Measurements from ENCODE around the gene CASZ1. TPM values are rescaled to one million over a fixed set of nuclear protein-coding genes. Genes with fewer than 3 reads are reported as not detected.

CASZ1 gene
- total RNA-seq, 4 donors from 2014 or later: 21.9 to 60.2 (median 29.6) TPM

DNA sequence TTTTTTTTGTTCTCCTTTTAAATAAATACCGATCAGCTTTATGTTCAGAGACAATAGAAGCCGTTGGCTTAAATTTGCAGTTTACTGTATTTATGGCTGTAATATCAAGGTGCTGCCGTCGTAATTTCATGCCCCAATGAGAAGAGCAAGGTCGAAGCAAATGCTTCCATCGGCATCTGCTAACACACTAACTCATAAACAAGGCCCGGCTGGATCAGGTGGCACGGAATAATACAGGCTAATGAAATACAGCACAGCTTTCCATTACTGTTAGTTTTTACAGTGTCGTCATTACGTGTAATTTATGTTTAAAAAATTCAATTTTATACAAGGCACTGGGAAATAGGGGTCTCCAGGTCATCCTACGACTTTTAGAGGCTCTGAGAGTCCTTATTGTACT, 202.7 kb downstream of the CASZ1 start:
- TF ChIP-seq, protein P1, sequence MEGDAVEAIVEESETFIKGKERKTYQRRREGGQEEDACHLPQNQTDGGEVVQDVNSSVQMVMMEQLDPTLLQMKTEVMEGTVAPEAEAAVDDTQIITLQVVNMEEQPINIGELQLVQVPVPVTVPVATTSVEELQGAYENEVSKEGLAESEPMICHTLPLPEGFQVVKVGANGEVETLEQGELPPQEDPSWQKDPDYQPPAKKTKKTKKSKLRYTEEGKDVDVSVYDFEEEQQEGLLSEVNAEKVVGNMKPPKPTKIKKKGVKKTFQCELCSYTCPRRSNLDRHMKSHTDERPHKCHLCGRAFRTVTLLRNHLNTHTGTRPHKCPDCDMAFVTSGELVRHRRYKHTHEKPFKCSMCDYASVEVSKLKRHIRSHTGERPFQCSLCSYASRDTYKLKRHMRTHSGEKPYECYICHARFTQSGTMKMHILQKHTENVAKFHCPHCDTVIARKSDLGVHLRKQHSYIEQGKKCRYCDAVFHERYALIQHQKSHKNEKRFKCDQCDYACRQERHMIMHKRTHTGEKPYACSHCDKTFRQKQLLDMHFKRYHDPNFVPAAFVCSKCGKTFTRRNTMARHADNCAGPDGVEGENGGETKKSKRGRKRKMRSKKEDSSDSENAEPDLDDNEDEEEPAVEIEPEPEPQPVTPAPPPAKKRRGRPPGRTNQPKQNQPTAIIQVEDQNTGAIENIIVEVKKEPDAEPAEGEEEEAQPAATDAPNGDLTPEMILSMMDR (IDR thresholded peaks at IDR 0.05): no peak
- no peak for TF ChIP-seq POLR2A (IDR thresholded peaks at IDR 0.05; ENCODE audit: low read depth)
- peaks cover 0 to 27% (median 15%) of the 10 kb centered on the region in 4 donors for H3K4me1 ChIP-seq
- intact Hi-C loops (cut with DNase I): no loop called here
- no peak overlapping the region for H3K4me3 ChIP-seq
- DNase-seq (ENCODE audit: extremely low spot score): no peak
- H3K27me3 ChIP-seq: no peaks in the 10 kb centered on the region
- H3K9me3 ChIP-seq: no peaks in the 10 kb centered on the region
- H3K27ac ChIP-seq (replicated peaks in 1 of 4): no peak overlapping the region
- WGBS: 85% methylated on average over 11 of the region's 11 CpGs
- no peaks in the 10 kb centered on the region for H3K36me3 ChIP-seq

DNA sequence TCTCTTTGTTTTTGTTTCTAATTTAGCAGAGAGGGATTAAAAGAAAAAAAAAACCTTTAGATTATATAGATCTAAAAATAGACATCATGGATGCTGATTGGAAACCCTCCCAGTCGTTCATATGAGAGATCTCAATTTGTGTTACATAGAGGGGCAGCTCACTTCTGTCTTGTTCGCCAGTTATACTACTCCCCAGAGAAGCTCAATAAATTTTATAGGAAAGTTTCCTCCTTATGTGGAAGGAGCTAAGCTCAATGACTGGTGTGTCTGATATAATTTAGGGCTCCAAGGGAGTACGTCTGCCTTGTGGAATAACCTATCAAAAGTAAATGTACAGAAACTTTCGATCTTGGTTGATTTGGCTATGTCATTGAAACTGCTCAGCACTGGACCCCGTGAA, 204.1 kb downstream of the CASZ1 start:
- H3K4me1 ChIP-seq: peaks cover 0 to 27% (median 15%) of the 10 kb centered on the region in 4 donors
- H3K27me3 ChIP-seq: no peaks in the 10 kb centered on the region
- H3K9me3 ChIP-seq: no peaks in the 10 kb centered on the region
- DNase-seq (ENCODE audit: extremely low spot score): no peak
- H3K27ac ChIP-seq (replicated peaks in 1 of 4): peak overlapping the region in 2 of 4 donors; percentile 26 to 42
- 51% methylated on average over 5 of the region's 5 CpGs for WGBS
- H3K4me3 ChIP-seq: no peak overlapping the region
- TF ChIP-seq POLR2A (IDR thresholded peaks at IDR 0.05; ENCODE audit: low read depth): no peak
- no peak for TF ChIP-seq POLR2AphosphoS5 (IDR thresholded peaks at IDR 0.05)
- no peak for TF ChIP-seq EP300 (IDR thresholded peaks at IDR 0.05)
- TF ChIP-seq, protein P1 (IDR thresholded peaks at IDR 0.05): no peak
- no peaks in the 10 kb centered on the region for H3K36me3 ChIP-seq
- intact Hi-C loops (cut with DNase I): no loop called here

DNA sequence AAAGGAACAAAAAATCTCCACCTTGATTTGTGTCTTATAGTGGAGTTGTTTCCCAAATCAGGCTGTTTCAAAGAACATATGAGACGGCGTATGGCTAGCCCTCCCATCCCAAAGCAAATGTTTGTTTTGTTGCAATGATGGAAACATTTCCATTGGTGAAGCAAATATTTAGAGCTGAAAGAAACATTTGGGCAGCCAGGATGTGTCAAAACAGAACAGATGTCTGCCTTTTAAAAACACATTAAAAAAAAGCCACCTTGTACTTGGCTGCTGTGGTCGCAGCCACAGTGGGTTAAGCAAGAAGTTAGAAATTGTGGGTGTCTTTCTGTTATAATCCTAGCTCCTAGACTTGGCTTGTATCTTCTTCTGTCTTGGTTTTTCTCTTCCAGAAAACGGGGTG, 205.4 kb downstream of the CASZ1 start:
- intact Hi-C loops (cut with DNase I): no loop called here
- no peak overlapping the region for H3K4me3 ChIP-seq

DNA sequence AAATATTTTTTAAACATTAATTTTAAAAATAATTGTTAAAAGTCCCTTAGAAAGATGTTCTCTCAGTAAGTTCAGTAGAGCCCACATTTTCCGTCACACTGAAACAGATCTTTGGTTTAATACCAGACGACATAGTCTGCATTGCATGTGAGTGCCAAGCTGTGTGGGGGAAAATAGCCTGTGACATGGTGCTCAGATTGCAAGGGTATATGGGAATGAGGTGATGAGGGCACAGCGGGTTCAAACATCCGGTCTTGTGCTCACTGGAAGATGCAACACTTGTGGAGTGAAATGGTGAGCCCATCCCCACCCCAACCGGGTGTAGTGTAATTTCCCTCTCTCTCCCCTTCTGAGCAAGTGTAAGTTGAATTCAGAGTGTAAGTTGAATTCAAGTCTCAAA, 207.4 kb downstream of the CASZ1 start:
- no peak overlapping the region for H3K4me3 ChIP-seq
- 97% methylated on average over 5 of the region's 5 CpGs for WGBS
- H3K9me3 ChIP-seq: no peaks in the 10 kb centered on the region
- DNase-seq (ENCODE audit: extremely low spot score): no peak
- H3K4me1 ChIP-seq: peaks cover 0 to 19% (median 10%) of the 10 kb centered on the region in 4 donors
- no peaks in the 10 kb centered on the region for H3K36me3 ChIP-seq
- no peaks in the 10 kb centered on the region for H3K27me3 ChIP-seq
- TF ChIP-seq, protein P1 (IDR thresholded peaks at IDR 0.05): no peak
- TF ChIP-seq EP300 (IDR thresholded peaks at IDR 0.05) (no peak), POLR2AphosphoS5 (IDR thresholded peaks at IDR 0.05) (no peak), POLR2A (IDR thresholded peaks at IDR 0.05; ENCODE audit: low read depth) (no peak)
- H3K27ac ChIP-seq (replicated peaks in 1 of 4): no peak overlapping the region
- intact Hi-C loops (cut with DNase I): no loop called here

More for the DNA sequence above, 205.4 kb downstream of the CASZ1 start:
- Histone ChIP-seq H3K36me3 (no peaks in the 10 kb centered on the region), H3K4me1 (peaks cover 0 to 27% (median 15%) of the 10 kb centered on the region in 4 donors), H3K9me3 (no peaks in the 10 kb centered on the region), H3K27me3 (no peaks in the 10 kb centered on the region), H3K27ac (replicated peaks in 1 of 4) (no peak overlapping the region)
- TF ChIP-seq POLR2AphosphoS5 (IDR thresholded peaks at IDR 0.05) (no peak), EP300 (IDR thresholded peaks at IDR 0.05) (no peak), POLR2A (IDR thresholded peaks at IDR 0.05; ENCODE audit: low read depth) (no peak)
- TF ChIP-seq, protein P1 (IDR thresholded peaks at IDR 0.05): no peak
- WGBS: 67% methylated on average over 4 of the region's 4 CpGs
- DNase-seq (ENCODE audit: extremely low spot score): no peak

DNA sequence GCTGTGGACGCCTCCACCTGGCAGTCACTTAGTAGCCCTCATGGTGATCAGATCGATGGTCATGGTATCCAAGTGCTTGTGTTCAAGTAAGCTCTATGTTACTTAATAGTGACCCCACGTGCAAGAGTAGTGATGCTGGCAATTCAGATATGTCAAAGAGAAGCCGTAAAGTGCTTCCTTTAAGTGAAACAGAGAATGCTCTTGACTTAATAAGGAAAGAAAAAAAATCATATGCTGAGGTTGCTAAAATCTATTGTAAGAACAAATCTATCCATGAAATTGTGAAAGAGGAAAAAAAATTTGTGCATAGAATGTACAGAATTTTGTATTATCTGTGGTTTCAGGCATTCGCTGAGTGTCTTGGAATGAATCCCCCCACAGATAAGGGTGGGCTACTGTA, 207.8 kb downstream of the CASZ1 start:
- Histone ChIP-seq H3K36me3 (no peaks in the 10 kb centered on the region), H3K4me3 (no peak overlapping the region), H3K4me1 (peaks cover 0 to 19% (median 10%) of the 10 kb centered on the region in 4 donors), H3K9me3 (no peaks in the 10 kb centered on the region), H3K27me3 (no peaks in the 10 kb centered on the region), H3K27ac (replicated peaks in 1 of 4) (no peak overlapping the region)
- TF ChIP-seq POLR2AphosphoS5 (IDR thresholded peaks at IDR 0.05): no peak
- no peak for TF ChIP-seq POLR2A (IDR thresholded peaks at IDR 0.05; ENCODE audit: low read depth)
- TF ChIP-seq, protein P1 (IDR thresholded peaks at IDR 0.05): no peak
- no peak for TF ChIP-seq EP300 (IDR thresholded peaks at IDR 0.05)
- intact Hi-C loops (cut with DNase I): no loop called here
- DNase-seq (ENCODE audit: extremely low spot score): no peak
- 85% methylated on average over 5 of the region's 5 CpGs for WGBS
